Skeletal muscle cell (primary cell): ENCODE results near the gene TEX13A.

Experiments used
- DNase-seq: peaks from one replicate; pipeline ENCODE4 v3.0.0-alpha.2; 2010; ENCODE audit warnings: low read depth
- H3K4me3 ChIP-seq: 2 replicates; pipeline ENCODE4 v1.5.1; 2011; ENCODE audit warnings: low read depth, mild to moderate bottlenecking, control low read depth, low read length, moderate library complexity

TEX13A gene

DNA sequence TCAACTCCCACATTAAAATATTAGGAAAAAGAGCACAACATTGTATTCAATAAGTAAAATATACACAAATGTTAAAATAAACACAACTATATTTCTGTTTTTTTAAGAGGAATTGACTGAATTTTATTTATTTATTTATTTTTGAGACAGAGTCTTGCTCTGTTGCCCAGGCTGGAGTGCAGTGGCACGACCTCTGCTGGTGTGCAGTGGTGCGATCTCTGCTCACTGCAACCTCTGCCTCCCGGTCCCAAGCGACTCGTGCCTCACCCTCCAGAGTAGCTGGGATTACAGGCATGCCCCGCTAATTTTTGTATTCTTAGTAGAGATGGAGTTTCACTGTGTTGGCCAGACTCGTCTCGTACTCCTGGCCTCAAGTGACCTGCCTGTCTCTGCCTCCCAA is 31.4 kb downstream of the TEX13A start:
- no peak for DNase-seq
- no peak overlapping the region for H3K4me3 ChIP-seq

- DNase-seq = no peak
- H3K4me3 ChIP-seq = no peak overlapping the region
Measured at GRCh38 chrX:105179644-105180043, 40.9 kb downstream of the TEX13A start.

DNA sequence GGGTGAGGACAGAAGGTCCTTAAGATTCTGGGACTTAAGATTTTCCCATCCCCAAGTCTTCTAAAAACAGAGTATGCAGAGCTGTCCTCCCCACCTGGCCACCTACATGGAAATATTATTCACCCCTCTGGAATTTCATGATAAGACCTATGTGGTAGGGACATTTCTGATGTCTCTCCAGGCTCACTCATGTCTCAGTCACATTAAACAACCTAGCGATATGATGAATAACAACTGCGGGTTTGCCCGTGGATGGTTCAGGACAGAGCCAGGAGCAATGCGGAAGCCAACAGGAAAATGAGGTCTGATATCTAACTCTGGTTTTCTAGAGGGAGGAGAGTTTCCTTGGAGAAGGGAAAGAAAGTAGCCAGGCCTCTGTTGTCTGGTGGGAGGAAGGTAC is 47.4 kb downstream of the TEX13A start:
- no peak overlapping the region for H3K4me3 ChIP-seq
- no peak for DNase-seq
